Measurements from ENCODE around the gene PIGQ.

- TF ChIP-seq POLR2A (IDR thresholded peaks at IDR 0.05) (no peak), POLR2AphosphoS5 (IDR thresholded peaks at IDR 0.05) (no peak), CTCF (IDR thresholded peaks at IDR 0.05) (no peak)
Measured at GRCh38 chr16:520847-521246, 48.9 kb upstream of the PIGQ start.

Data from transverse colon (tissue), 4 donors.